Muscle of arm (tissue), 14 donors: Measurements from ENCODE around the gene APOE. TPM values are rescaled to one million over a fixed set of nuclear protein-coding genes. Genes with fewer than 3 reads are reported as not detected.
"Not testable (repeated sequence)": the region's sequence is repeated elsewhere in the genome, so short reads cannot be mapped to it uniquely, and the experiment has no call there.

Experiments used
- DNase-seq: peaks from one replicate; pipeline ENCODE4 v3.0.0-alpha.2; 2013
- long read RNA-seq, 11 donors: transcript quantifications; one replicate each; lab custom pipeline, GENCODE V29; 2026
- polyA plus RNA-seq, 12 donors: library from polyadenylated mRNA; unstranded; fragments of 120-200 nt; gene quantifications; one replicate each; pipeline ENCODE4 v1.2.1, GENCODE V29; 2013; ENCODE audit not compliant: insufficient read length in 12 of 12

The APOE gene
- 10 to 100 TPM in 11 of 12 donors, not detected in 1; 20.6 to 69.6 (median 36.6) TPM for polyA plus RNA-seq
- long read RNA-seq, donor 1, transcript APOE-202 (3 exons, 923 nt), result minor isoform, 7 of 52 reads
- long read RNA-seq, donor 1, transcript APOE-201 (4 exons, 1,208 nt), result major isoform, 43 of 52 reads
- long read RNA-seq, donor 1, partial matches to known transcripts, result 0 of 52 reads
- long read RNA-seq, donor 1, other reads (novel, unspliced or antisense), result 0 of 52 reads
- long read RNA-seq, donor 2, transcript APOE-201 (4 exons, 1,208 nt), result major isoform, 37 of 42 reads
- long read RNA-seq, donor 2, partial matches to known transcripts, result 0 of 42 reads
- long read RNA-seq, donor 2, other reads (novel, unspliced or antisense), result 0 of 42 reads
- long read RNA-seq, donor 3, transcript APOE-201 (4 exons, 1,208 nt), result major isoform, 16 of 23 reads
- long read RNA-seq, donor 3, partial matches to known transcripts, result 0 of 23 reads
- long read RNA-seq, donor 3, other reads (novel, unspliced or antisense), result 0 of 23 reads
- long read RNA-seq, donor 4, transcript APOE-201 (4 exons, 1,208 nt), result major isoform, 15 of 17 reads
- long read RNA-seq, donor 4, partial matches to known transcripts, result 0 of 17 reads
- long read RNA-seq, donor 4, other reads (novel, unspliced or antisense), result 0 of 17 reads
- long read RNA-seq, donor 5, transcript APOE-201 (4 exons, 1,208 nt), result major isoform, 60 of 70 reads
- long read RNA-seq, donor 5, transcript APOE-202 (3 exons, 923 nt), result minor isoform, 10 of 70 reads
- long read RNA-seq, donor 5, partial matches to known transcripts, result 0 of 70 reads
- long read RNA-seq, donor 5, other reads (novel, unspliced or antisense), result 0 of 70 reads
- long read RNA-seq, donor 6, transcript APOE-202 (3 exons, 923 nt), result minor isoform, 6 of 23 reads
- long read RNA-seq, donor 6, transcript APOE-201 (4 exons, 1,208 nt), result major isoform, 17 of 23 reads
- long read RNA-seq, donor 6, partial matches to known transcripts, result 0 of 23 reads
- long read RNA-seq, donor 6, other reads (novel, unspliced or antisense), result 0 of 23 reads
- long read RNA-seq, donor 7, transcript APOE-201 (4 exons, 1,208 nt), result major isoform, 9 of 11 reads
- long read RNA-seq, donor 7, partial matches to known transcripts, result 0 of 11 reads
- long read RNA-seq, donor 7, other reads (novel, unspliced or antisense), result 0 of 11 reads
- long read RNA-seq, donor 8, transcript APOE-201 (4 exons, 1,208 nt), result major isoform, 32 of 39 reads
- long read RNA-seq, donor 8, partial matches to known transcripts, result 0 of 39 reads
- long read RNA-seq, donor 8, other reads (novel, unspliced or antisense), result 0 of 39 reads
- long read RNA-seq, donor 9, transcript APOE-202 (3 exons, 923 nt), result minor isoform, 6 of 58 reads
- long read RNA-seq, donor 9, transcript APOE-201 (4 exons, 1,208 nt), result major isoform, 42 of 58 reads
- long read RNA-seq, donor 9, partial matches to known transcripts, result 10 of 58 reads
- long read RNA-seq, donor 9, other reads (novel, unspliced or antisense), result 0 of 58 reads
- long read RNA-seq, donor 10, transcript APOE-201 (4 exons, 1,208 nt), result major isoform, 32 of 38 reads
- long read RNA-seq, donor 10, partial matches to known transcripts, result 0 of 38 reads
- long read RNA-seq, donor 10, other reads (novel, unspliced or antisense), result 0 of 38 reads
- long read RNA-seq, donor 11, transcript APOE-202 (3 exons, 923 nt), result minor isoform, 7 of 40 reads
- long read RNA-seq, donor 11, transcript APOE-201 (4 exons, 1,208 nt), result major isoform, 30 of 40 reads
- long read RNA-seq, donor 11, partial matches to known transcripts, result 0 of 40 reads
- long read RNA-seq, donor 11, other reads (novel, unspliced or antisense), result 0 of 40 reads

GRCh38 chr19:44905437-44906160, at the start of gene APOE:
Gene APOE, plus strand, starts transcription at chr19:44905796. Its CDS starts 829 bp downstream, at chr19:44906625.
- no peak for DNase-seq

- DNase-seq, result no peak
Observed at GRCh38 chr19:44856421-44857083, 49.0 kb upstream of the APOE start.

- no peak for DNase-seq
Observed at GRCh38 chr19:44857837-44858236, 47.8 kb upstream of the APOE start.

- DNase-seq, result not testable (repeated sequence)
Observed at GRCh38 chr19:44861576-44861975, 44.0 kb upstream of the APOE start.

- no peak for DNase-seq
Observed at GRCh38 chr19:44863990-44864389, 41.6 kb upstream of the APOE start.

- DNase-seq, result no peak
Observed at GRCh38 chr19:44865196-44865767, 40.3 kb upstream of the APOE start.

GRCh38 chr19:44866664-44867063, 38.9 kb upstream of the APOE start:
- DNase-seq, result no peak

- DNase-seq, result no peak
Observed at GRCh38 chr19:44867578-44867977, 38.0 kb upstream of the APOE start.

- DNase-seq, result no peak
Observed at GRCh38 chr19:44869733-44870470, 35.7 kb upstream of the APOE start.

- DNase-seq, result no peak
Observed at GRCh38 chr19:44871809-44872208, 33.8 kb upstream of the APOE start.

- no peak for DNase-seq
Observed at GRCh38 chr19:44872661-44873060, 32.9 kb upstream of the APOE start.

GRCh38 chr19:44874317-44874716, 31.3 kb upstream of the APOE start:
- DNase-seq, result no peak

- no peak for DNase-seq
Observed at GRCh38 chr19:44875666-44876451, 29.7 kb upstream of the APOE start.

GRCh38 chr19:44876930-44877535, 28.6 kb upstream of the APOE start:
- no peak for DNase-seq

- no peak for DNase-seq
Observed at GRCh38 chr19:44878120-44878865, 27.3 kb upstream of the APOE start.
